Left lung (tissue), 10 donors: ENCODE data around the gene IMMP2L. TPM values are rescaled to one million over a fixed set of nuclear protein-coding genes. Genes with fewer than 3 reads are reported as not detected.

Experiments
- ATAC-seq: fragments of 200-7000 bp; cut with Tn5 transposase; one replicate; pipeline ENCODE4 v1.9.1; 2020; ENCODE audit warnings: moderate library complexity
- DNase-seq, 4 donors: peaks; one replicate each; pipeline ENCODE4 v3.0.0-alpha.2; 2013 to 2020
- H3K27ac ChIP-seq, 2 donors: fragments of 200-600 bp; sonication (generic) in 1 of 2; one replicate each; pipeline versions ENCODE4 v1.5.0 to v1.8.0; 2020 to 2021
- H3K27me3 ChIP-seq, 2 donors: fragments of 200-600 bp; sonication (generic) in 1 of 2; one replicate each; pipeline versions ENCODE4 v1.5.0 to v1.8.0; 2020 to 2021
- H3K36me3 ChIP-seq, 2 donors: fragments of 200-600 bp; sonication (generic) in 1 of 2; one replicate each; pipeline versions ENCODE4 v1.5.0 to v1.8.0; 2020 to 2021
- H3K4me1 ChIP-seq, 2 donors: fragments of 200-600 bp; one replicate each; pipeline ENCODE4 v1.8.0; 2021
- H3K4me3 ChIP-seq, 2 donors: fragments of 200-600 bp; sonication (generic) in 1 of 2; one replicate each; pipeline versions ENCODE4 v1.5.0 to v1.8.0; 2020 to 2021; ENCODE audit warnings: mild to moderate bottlenecking in 1 of 2
- H3K9me3 ChIP-seq, 2 donors: fragments of 200-600 bp; sonication (generic) in 1 of 2; one replicate each; pipeline versions ENCODE4 v1.5.0 to v1.8.0; 2020 to 2021
- CTCF ChIP-seq, 2 donors: fragments of 200-600 bp; sonication (generic) in 1 of 2; IDR thresholded peaks; one replicate each; pipeline versions ENCODE4 v1.5.0 to v1.8.0; 2021; ENCODE audit warnings: antibody characterized with exemption in 2 of 2
- intact Hi-C, 2 donors: fragments of 100-400 bp; cut with DNase I; formaldehyde crosslinking; loops; one replicate each; pipeline versions ENCODE4 v1.11.2 to v1.14.2; 2022
- polyA plus RNA-seq, 6 donors: library from polyadenylated mRNA; unstranded; fragments of 120-200 nt; gene quantifications; one replicate each; pipeline ENCODE4 v1.2.1, GENCODE V29; 2013; ENCODE audit not compliant: insufficient read length in 6 of 6
- total RNA-seq, 2 donors: library from RNA; stranded (reverse); fragmentation: NEBNext Ultra II Directional; extraction: Animal tissue kit (Norgen Biotek cat#: 25700); gene quantifications; one replicate each; pipeline ENCODE4 v1.2.1, GENCODE V29; 2021
- donor health status: DM: no; HTN: yes; CAD: no.
- donor health status: DM: no; HTN: no; CAD: no.

The IMMP2L gene
- total and polyA plus RNA-seq, 8 donors = 10.3 to 30.1 (median 25.7) TPM

GRCh38 chr7:111082351-111082750, 479.9 kb downstream of the IMMP2L start:
- peaks cover 0 to 3% of the 10 kb centered on the region in 2 donors for H3K4me1 ChIP-seq
- no peaks in the 10 kb centered on the region for H3K9me3 ChIP-seq
- H3K27me3 ChIP-seq = no peaks in the 10 kb centered on the region
- no peaks in the 10 kb centered on the region for H3K36me3 ChIP-seq
- TF ChIP-seq CTCF (IDR thresholded peaks at IDR 0.05) = no peak
- DNase-seq (no peak), ATAC-seq (no peak)
- no peak overlapping the region for H3K4me3 ChIP-seq
- no peak overlapping the region for H3K27ac ChIP-seq
- intact Hi-C loops = no loop called here

- Histone ChIP-seq H3K36me3 (no peaks in the 10 kb centered on the region), H3K4me1 (peaks cover 0 to 3% of the 10 kb centered on the region in 2 donors), H3K27ac (no peak overlapping the region), H3K9me3 (no peaks in the 10 kb centered on the region), H3K27me3 (no peaks in the 10 kb centered on the region), H3K4me3 (no peak overlapping the region)
- intact Hi-C loops = no loop called here
- DNase-seq (no peak), ATAC-seq (no peak)
- TF ChIP-seq CTCF (IDR thresholded peaks at IDR 0.05) = no peak
Measured at GRCh38 chr7:111081546-111082267, 480.6 kb downstream of the IMMP2L start.

- Histone ChIP-seq H3K27me3 (no peaks in the 10 kb centered on the region), H3K9me3 (no peaks in the 10 kb centered on the region), H3K4me3 (no peak overlapping the region), H3K4me1 (peaks cover 0 to 3% of the 10 kb centered on the region in 2 donors), H3K36me3 (no peaks in the 10 kb centered on the region), H3K27ac (no peak overlapping the region)
- no peak for ATAC-seq
- TF ChIP-seq CTCF (IDR thresholded peaks at IDR 0.05) = no peak
- no peak for DNase-seq
- intact Hi-C loops = no loop called here
Measured at GRCh38 chr7:111080495-111081105, 481.7 kb downstream of the IMMP2L start.

GRCh38 chr7:111077001-111077400, 485.3 kb downstream of the IMMP2L start:
- H3K27ac ChIP-seq = no peak overlapping the region
- H3K9me3 ChIP-seq = no peaks in the 10 kb centered on the region
- TF ChIP-seq CTCF (IDR thresholded peaks at IDR 0.05) = no peak
- no peak overlapping the region for H3K4me3 ChIP-seq
- intact Hi-C loops = no loop called here
- H3K27me3 ChIP-seq = no peaks in the 10 kb centered on the region
- DNase-seq = no peak
- H3K36me3 ChIP-seq = no peaks in the 10 kb centered on the region
- no peaks in the 10 kb centered on the region for H3K4me1 ChIP-seq
- ATAC-seq = no peak

GRCh38 chr7:111076205-111076604, 486.1 kb downstream of the IMMP2L start:
- no peak overlapping the region for H3K27ac ChIP-seq
- intact Hi-C loops = no loop called here
- H3K36me3 ChIP-seq = no peaks in the 10 kb centered on the region
- ATAC-seq (no peak), DNase-seq (no peak)
- H3K4me1 ChIP-seq = no peaks in the 10 kb centered on the region
- no peaks in the 10 kb centered on the region for H3K27me3 ChIP-seq
- no peak for TF ChIP-seq CTCF (IDR thresholded peaks at IDR 0.05)
- H3K9me3 ChIP-seq = no peaks in the 10 kb centered on the region
- H3K4me3 ChIP-seq = no peak overlapping the region
